Vagina (tissue), 2 donors: ENCODE measurements around the gene SRRT. TPM values are rescaled to one million over a fixed set of nuclear protein-coding genes. Genes with fewer than 3 reads are reported as not detected.

ENCODE experiments used
- DNase-seq, 2 donors: peaks; one replicate each; pipeline ENCODE4 v3.0.0-alpha.2; 2017; ENCODE audit errors: extremely low spot score in 2 of 2
- H3K27ac ChIP-seq: fragments of 200-600 bp; sonication (generic); one replicate; pipeline ENCODE4 v1.5.1; 2019
- H3K27me3 ChIP-seq: fragments of 200-600 bp; sonication (generic); one replicate; pipeline ENCODE4 v1.5.1; 2019
- H3K36me3 ChIP-seq, 2 donors: fragments of 200-600 bp; sonication (generic); one replicate each; pipeline ENCODE4 v1.5.1; 2017 to 2019
- H3K4me1 ChIP-seq: fragments of 200-600 bp; sonication (generic); one replicate; pipeline ENCODE4 v1.5.1; 2019
- H3K4me3 ChIP-seq, 2 donors: fragments of 200-600 bp; sonication (generic); 1 replicate in 1 of 2; 2 replicates in 1 of 2; pipeline ENCODE4 v1.5.1; 2016 to 2019
- H3K9me3 ChIP-seq: fragments of 200-600 bp; sonication (generic); one replicate; pipeline ENCODE4 v1.5.1; 2019
- POLR2A ChIP-seq, 2 donors: fragments of 450-650 bp; IDR thresholded peaks; one replicate each; pipeline ENCODE4 v1.6.1; 2017; ENCODE audit warnings: antibody characterized with exemption in 2 of 2, mild to moderate bottlenecking in 2 of 2, moderate library complexity in 2 of 2
- POLR2AphosphoS5 ChIP-seq, 2 donors: sonication (generic); formaldehyde crosslinking; IDR thresholded peaks; one replicate each; pipeline ENCODE4 v1.9.0; 2017; ENCODE audit warnings: antibody characterized with exemption in 2 of 2, mild to moderate bottlenecking in 2 of 2, low read depth in 1 of 2; ENCODE audit not compliant: insufficient read depth in 1 of 2
- intact Hi-C: fragments of 100-400 bp; cut with DNase I; formaldehyde crosslinking; loops from one replicate; pipeline ENCODE4 v1.15.1; 2023
- total RNA-seq: library from RNA; depleted of rRNA; stranded (reverse); fragments of >200 nt; gene quantifications from one replicate; pipeline ENCODE4 v1.2.3, GENCODE V29; 2016
- TF ChIP-seq, protein P1 (sequence below), 3 experiments: fragments of 450-650 bp in 2 of 3; fragments of 200-600 bp in 1 of 3; sonication (generic) in 1 of 3; IDR thresholded peaks; one replicate each; pipeline ENCODE4 v1.5.1; 2017 to 2019; ENCODE audit warnings: antibody characterized with exemption in 3 of 3, mild to moderate bottlenecking in 2 of 3, moderate library complexity in 2 of 3

The SRRT gene, protein sequence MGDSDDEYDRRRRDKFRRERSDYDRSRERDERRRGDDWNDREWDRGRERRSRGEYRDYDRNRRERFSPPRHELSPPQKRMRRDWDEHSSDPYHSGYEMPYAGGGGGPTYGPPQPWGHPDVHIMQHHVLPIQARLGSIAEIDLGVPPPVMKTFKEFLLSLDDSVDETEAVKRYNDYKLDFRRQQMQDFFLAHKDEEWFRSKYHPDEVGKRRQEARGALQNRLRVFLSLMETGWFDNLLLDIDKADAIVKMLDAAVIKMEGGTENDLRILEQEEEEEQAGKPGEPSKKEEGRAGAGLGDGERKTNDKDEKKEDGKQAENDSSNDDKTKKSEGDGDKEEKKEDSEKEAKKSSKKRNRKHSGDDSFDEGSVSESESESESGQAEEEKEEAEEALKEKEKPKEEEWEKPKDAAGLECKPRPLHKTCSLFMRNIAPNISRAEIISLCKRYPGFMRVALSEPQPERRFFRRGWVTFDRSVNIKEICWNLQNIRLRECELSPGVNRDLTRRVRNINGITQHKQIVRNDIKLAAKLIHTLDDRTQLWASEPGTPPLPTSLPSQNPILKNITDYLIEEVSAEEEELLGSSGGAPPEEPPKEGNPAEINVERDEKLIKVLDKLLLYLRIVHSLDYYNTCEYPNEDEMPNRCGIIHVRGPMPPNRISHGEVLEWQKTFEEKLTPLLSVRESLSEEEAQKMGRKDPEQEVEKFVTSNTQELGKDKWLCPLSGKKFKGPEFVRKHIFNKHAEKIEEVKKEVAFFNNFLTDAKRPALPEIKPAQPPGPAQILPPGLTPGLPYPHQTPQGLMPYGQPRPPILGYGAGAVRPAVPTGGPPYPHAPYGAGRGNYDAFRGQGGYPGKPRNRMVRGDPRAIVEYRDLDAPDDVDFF
- total RNA-seq, result 96.5 TPM

DNA sequence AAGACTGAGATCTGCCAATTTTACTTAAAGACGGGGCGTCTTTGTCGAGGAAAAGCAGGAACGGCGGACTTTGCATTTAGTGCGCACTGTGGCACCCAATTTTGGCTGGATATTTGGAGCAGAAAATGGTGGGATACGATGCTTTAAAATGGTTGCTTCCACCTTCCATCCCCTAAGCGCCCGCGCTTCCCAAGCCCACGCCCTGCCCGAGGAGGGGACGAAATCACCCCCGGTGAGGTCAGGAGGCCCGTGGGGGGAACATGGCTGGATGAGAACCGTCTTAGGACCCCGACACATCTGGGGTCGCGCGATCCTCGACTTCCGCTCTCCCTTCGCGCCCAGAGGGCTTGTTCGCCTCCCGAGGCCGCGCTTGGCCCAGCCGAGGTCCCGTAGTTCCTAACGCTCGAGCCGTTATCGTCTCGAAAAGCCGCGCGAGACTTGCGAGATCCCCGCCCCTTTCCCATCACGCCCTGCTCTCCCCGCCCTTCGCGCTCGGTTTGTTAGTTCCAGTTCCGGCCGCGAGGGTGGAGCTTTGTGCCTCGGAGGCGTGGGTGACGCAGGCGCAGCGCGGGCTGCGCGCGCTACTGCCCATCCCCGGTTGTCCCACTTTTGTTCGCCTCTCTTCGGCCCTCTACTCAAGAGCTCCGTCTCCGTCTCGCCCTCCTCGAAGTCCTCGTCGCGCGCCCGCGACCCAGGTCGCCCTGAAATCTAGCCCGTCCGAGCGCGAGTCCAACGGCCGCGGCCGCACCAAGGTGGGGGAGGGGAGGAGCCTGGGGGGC lies at the start of gene SRRT:
Gene SRRT (plus strand): TSS at position 527 of the 779 bp plus-strand sequence. CDS start 488 bp downstream, outside the sequence.
- TF ChIP-seq POLR2AphosphoS5 (IDR thresholded peaks at IDR 0.05; ENCODE audit: insufficient read depth in 1 of 2, low read depth in 1 of 2) (peak; percentile 97 to 100), POLR2A (IDR thresholded peaks at IDR 0.05) (peak in 1 of 2 donors; percentile 92)
- TF ChIP-seq, protein P1, sequence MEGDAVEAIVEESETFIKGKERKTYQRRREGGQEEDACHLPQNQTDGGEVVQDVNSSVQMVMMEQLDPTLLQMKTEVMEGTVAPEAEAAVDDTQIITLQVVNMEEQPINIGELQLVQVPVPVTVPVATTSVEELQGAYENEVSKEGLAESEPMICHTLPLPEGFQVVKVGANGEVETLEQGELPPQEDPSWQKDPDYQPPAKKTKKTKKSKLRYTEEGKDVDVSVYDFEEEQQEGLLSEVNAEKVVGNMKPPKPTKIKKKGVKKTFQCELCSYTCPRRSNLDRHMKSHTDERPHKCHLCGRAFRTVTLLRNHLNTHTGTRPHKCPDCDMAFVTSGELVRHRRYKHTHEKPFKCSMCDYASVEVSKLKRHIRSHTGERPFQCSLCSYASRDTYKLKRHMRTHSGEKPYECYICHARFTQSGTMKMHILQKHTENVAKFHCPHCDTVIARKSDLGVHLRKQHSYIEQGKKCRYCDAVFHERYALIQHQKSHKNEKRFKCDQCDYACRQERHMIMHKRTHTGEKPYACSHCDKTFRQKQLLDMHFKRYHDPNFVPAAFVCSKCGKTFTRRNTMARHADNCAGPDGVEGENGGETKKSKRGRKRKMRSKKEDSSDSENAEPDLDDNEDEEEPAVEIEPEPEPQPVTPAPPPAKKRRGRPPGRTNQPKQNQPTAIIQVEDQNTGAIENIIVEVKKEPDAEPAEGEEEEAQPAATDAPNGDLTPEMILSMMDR (IDR thresholded peaks at IDR 0.05), result peak in 1 of 3 experiments; percentile 82
- intact Hi-C loops, result no loop called here
- peaks cover 42% of the 10 kb centered on the region for H3K4me1 ChIP-seq
- DNase-seq, result peak in 1 of 2 donors; percentile 98
- H3K27ac ChIP-seq, result peak within 1 kb of the TSS; percentile 77
- peaks cover 0 to 32% of the 10 kb centered on the region in 2 donors for H3K36me3 ChIP-seq
- no peaks in the 10 kb centered on the region for H3K9me3 ChIP-seq
- H3K27me3 ChIP-seq, result no peaks in the 10 kb centered on the region
- H3K4me3 ChIP-seq, result peak within 1 kb of the TSS; percentile 85 to 93

DNA sequence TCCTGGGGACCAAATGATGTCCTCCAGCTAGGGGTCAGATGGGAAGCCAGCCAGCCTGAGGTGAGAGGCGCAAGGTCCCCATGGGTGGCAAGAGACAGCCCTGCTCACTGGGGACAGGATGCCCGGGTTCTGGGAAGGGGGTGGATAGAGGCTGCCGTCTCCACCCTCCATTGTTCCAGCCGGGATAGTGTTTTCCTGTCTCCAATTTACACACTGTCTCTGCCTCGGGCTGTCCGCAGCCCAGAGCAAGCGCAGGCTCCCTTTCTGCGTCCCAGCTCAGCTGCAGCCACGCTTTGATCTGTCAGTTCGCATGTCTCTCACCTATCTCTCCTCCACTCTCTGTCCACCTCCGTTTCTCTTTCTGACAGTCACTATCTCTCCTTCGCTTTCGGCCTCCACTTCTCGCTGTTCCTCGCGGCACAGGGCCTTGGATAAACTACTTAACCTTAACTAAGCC lies 49.7 kb upstream of the SRRT start:
- Histone ChIP-seq H3K4me3 (peak overlapping the region; percentile 73 to 92), H3K36me3 (peaks cover 0 to 38% of the 10 kb centered on the region in 2 donors), H3K9me3 (no peaks in the 10 kb centered on the region), H3K27ac (peak overlapping the region; percentile 89), H3K27me3 (no peaks in the 10 kb centered on the region), H3K4me1 (peaks cover 40% of the 10 kb centered on the region)
- TF ChIP-seq POLR2AphosphoS5 (IDR thresholded peaks at IDR 0.05; ENCODE audit: insufficient read depth in 1 of 2, low read depth in 1 of 2), result peak in 1 of 2 donors; percentile 9
- TF ChIP-seq POLR2A (IDR thresholded peaks at IDR 0.05), result no peak
- DNase-seq, result no peak
- intact Hi-C loops, result no loop called here

DNA sequence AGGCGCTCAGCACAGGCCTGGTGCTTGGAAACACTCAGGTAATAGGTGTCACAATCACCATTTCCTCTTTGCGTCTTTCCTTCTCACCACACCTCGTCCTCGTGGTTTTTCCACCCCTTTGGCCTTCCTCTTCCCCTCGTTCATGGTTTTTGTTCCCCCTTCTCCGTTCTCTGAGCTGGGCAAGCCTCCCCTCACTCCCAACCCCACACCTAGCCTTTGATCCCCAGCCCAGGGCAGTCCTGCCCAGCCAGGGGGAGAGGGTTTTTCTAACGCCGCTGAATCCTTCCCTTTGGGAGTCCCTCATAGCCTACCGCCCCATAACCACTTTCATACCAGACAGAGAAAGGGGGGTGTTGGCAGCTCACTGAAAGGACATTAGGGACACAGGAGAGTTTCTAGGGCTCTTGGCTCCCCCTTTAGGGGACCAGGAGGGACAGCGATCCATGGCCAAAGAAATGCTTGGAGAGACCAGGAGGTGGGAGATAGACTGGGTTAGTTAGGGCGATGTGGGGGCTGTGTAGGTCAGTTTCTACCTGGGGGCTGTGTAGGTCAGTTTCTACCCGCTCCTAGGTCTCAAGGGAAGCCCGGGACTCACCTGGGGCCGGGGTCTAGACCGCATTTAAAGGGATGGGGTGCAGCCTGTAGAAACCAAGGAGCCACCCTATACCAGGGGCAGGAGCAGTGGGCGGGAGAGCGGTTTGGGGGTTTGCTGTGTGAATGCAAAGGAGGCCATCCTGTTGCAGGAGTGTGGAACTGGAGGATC lies 49.0 kb upstream of the SRRT start:
- H3K27me3 ChIP-seq, result no peaks in the 10 kb centered on the region
- TF ChIP-seq POLR2AphosphoS5 (IDR thresholded peaks at IDR 0.05; ENCODE audit: insufficient read depth in 1 of 2, low read depth in 1 of 2) (no peak), POLR2A (IDR thresholded peaks at IDR 0.05) (no peak)
- TF ChIP-seq, protein P1 (IDR thresholded peaks at IDR 0.05), result no peak
- H3K4me1 ChIP-seq, result peaks cover 40% of the 10 kb centered on the region

DNA sequence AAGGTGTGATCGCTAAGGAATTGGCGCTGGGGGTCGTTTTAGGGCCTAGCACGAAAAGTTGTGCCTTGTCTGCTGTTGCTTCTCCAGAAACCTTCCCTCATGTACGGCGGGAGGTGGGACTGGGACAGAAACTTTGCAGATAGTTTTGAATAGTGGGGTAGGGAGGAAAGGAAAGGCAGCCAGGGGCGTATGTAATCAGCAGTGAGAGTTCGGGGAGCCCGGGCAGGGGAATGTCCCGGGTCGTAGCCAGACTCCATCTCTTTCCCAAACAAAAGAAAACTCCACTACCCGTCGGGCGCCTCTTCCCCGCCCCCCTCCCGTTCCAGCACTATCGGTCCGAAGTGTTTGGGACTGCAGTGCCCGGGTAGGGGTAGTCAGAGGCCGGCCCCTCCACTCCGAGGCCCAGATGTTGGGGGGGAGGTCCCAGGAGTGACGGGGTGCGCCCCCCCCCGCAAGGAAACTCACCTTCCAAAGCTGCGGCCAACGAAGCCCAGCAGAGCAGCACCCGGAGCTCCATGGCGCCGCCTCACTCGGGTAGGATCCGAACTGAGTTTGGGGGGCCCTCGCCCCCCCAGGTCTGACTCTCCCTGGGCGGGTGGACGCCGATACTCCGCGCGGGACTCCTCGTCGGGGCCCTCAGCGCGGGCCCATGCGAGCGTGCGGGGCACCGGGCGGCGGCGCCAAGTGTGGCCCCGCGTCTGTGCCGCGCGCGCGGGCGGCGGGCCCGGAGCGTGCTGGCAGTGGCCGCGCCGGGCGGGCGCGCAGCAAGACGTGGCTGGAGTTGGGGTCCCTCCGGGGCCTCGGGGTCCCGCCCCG lies 48.2 kb upstream of the SRRT start:
- peak overlapping the region; percentile 89 for H3K27ac ChIP-seq
- H3K36me3 ChIP-seq, result peaks cover 0 to 25% of the 10 kb centered on the region in 2 donors
- no peaks in the 10 kb centered on the region for H3K27me3 ChIP-seq
- peaks cover 40% of the 10 kb centered on the region for H3K4me1 ChIP-seq
- peak overlapping the region; percentile 73 to 92 for H3K4me3 ChIP-seq
- no peaks in the 10 kb centered on the region for H3K9me3 ChIP-seq
- intact Hi-C loops, result no loop called here
- TF ChIP-seq POLR2AphosphoS5 (IDR thresholded peaks at IDR 0.05; ENCODE audit: insufficient read depth in 1 of 2, low read depth in 1 of 2), result peak in 1 of 2 donors; percentile 28
- TF ChIP-seq, protein P1 (IDR thresholded peaks at IDR 0.05), result no peak
- no peak for DNase-seq

More for the DNA sequence above, 49.0 kb upstream of the SRRT start:
- Histone ChIP-seq H3K9me3 (no peaks in the 10 kb centered on the region), H3K36me3 (peaks cover 0 to 31% of the 10 kb centered on the region in 2 donors), H3K4me3 (peak overlapping the region; percentile 73 to 92), H3K27ac (peak overlapping the region; percentile 89)
- DNase-seq, result no peak
- intact Hi-C loops, result no loop called here
